ENCODE data around the gene GLCCI1. TPM values are rescaled to one million over a fixed set of nuclear protein-coding genes. Genes with fewer than 3 reads are reported as not detected.

The GLCCI1 gene
- total and polyA plus RNA-seq, 2 donors (not counting 3 experiments of a cell fraction or from before 2014, with no cell fraction given): 2.3 to 5.6 TPM

GRCh38 chr7:7931626-7932025 is 37.0 kb upstream of the GLCCI1 start:
- H3K79me2 ChIP-seq (ENCODE audit: control insufficient read depth, insufficient read depth, low read length): no peaks in the 10 kb centered on the region
- BruUV-seq (replicated peaks): no TSS peak
- dilution Hi-C loops (cut with MboI; ENCODE audit: extremely low pct_ligation_motif_present, low sequenced_read_pairs): no loop called here
- H3K9me1 ChIP-seq (replicated peaks; ENCODE audit: control insufficient read depth, extremely low read depth, insufficient read depth, low read length): no peaks in the 10 kb centered on the region
- H3K27ac ChIP-seq (ENCODE audit: insufficient read depth, low read depth, low read length): no peak overlapping the region
- intact Hi-C loops (cut with micrococcal nuclease): no loop called here
- ChIA-PET CTCF (interaction anchor here (1.6 kb wide), 1 partner anchor 23 kb away, joined by 5 read pairs; no protein-coding TSS in a partner anchor), POLR2A (no interaction called here)
- H3K4me2 ChIP-seq (ENCODE audit: insufficient read depth, low read length): no peak overlapping the region
- H3K27me3 ChIP-seq (ENCODE audit: control insufficient read depth in 2 of 2, insufficient read depth in 2 of 2, low read length in 2 of 2): no peaks in the 10 kb centered on the region
- H2AFZ ChIP-seq (ENCODE audit: low read depth, low read length): no peak overlapping the region
- FAIRE-seq: no peak
- no peaks in the 10 kb centered on the region for H3K4me1 ChIP-seq (ENCODE audit: control insufficient read depth, extremely low read depth, insufficient read depth, low read length)
- DNase-seq (ENCODE audit: low read depth, low spot score): no peak
- no peaks in the 10 kb centered on the region for H4K20me1 ChIP-seq (replicated peaks; ENCODE audit: control insufficient read depth, extremely low read depth, insufficient read depth, low read length)
- H3K4me3 ChIP-seq (replicated peaks in 1 of 3; ENCODE audit: insufficient read depth in 1 of 3, low read depth in 1 of 3, low read length in 3 of 3): no peak overlapping the region
- H3K9me3 ChIP-seq (replicated peaks; ENCODE audit: control insufficient read depth, insufficient read depth, low read length): no peaks in the 10 kb centered on the region
- no peaks in the 10 kb centered on the region for H3K36me3 ChIP-seq (ENCODE audit: control insufficient read depth in 2 of 2, extremely low read depth in 1 of 2, insufficient read depth in 2 of 2, low read length in 2 of 2)
- no peak overlapping the region for H3K9ac ChIP-seq (replicated peaks; ENCODE audit: extremely low read depth, insufficient read depth, low read length)
- no peak for TF ChIP-seq CTCF (IDR thresholded peaks at IDR 0.05; ENCODE audit: extremely low read depth in 1 of 2, insufficient read depth in 1 of 2, low read depth in 1 of 2, low read length in 2 of 2)
- no peak for TF ChIP-seq MYC (IDR thresholded peaks at IDR 0.05; ENCODE audit: low read depth, low read length)
- no peak for TF ChIP-seq JUN (IDR thresholded peaks at IDR 0.05; ENCODE audit: borderline replicate concordance, insufficient read depth, insufficient read length, low read depth)
- TF ChIP-seq GATA2 (IDR thresholded peaks at IDR 0.05; ENCODE audit: insufficient read depth, insufficient read length, low read depth, low read length): no peak
- no peak for TF ChIP-seq POLR2AphosphoS5 (IDR thresholded peaks at IDR 0.05; ENCODE audit: insufficient read depth, low read depth, low read length)
- no peak for TF ChIP-seq POLR2A (IDR thresholded peaks at IDR 0.05; ENCODE audit: low read depth, low read length)
- no peak for TF ChIP-seq MAX (IDR thresholded peaks at IDR 0.05; ENCODE audit: insufficient read depth, insufficient read length)
- TF ChIP-seq EZH2 (IDR thresholded peaks at IDR 0.05; ENCODE audit: borderline replicate concordance, low read depth, low read length, severe bottlenecking): no peak
- no peak for TF ChIP-seq FOS (IDR thresholded peaks at IDR 0.05; ENCODE audit: borderline replicate concordance, insufficient read depth, low read length)
